G401 (cell line): Measurements from ENCODE around the gene B3GLCT. TPM values are rescaled to one million over a fixed set of nuclear protein-coding genes. Genes with fewer than 3 reads are reported as not detected.
"Not testable (repeated sequence)": the region's sequence is repeated elsewhere in the genome, so short reads cannot be mapped to it uniquely, and the experiment has no call there.

ENCODE experiments used
- DNase-seq: peaks from one replicate; pipeline ENCODE4 v3.0.0-alpha.2; 2015; ENCODE audit warnings: low spot score
- in situ Hi-C: cut with HindIII; loops from 2 replicates; pipeline ENCODE4 v1.10.0; 2016; ENCODE audit warnings: low sequenced_read_pairs, mixed read lengths
- total RNA-seq: library from RNA; depleted of rRNA; stranded (reverse); fragments of >200 nt; shearing (Covaris generic); gene quantifications from 2 replicates; pipeline ENCODE4 v1.2.3, GENCODE V29; 2014

Gene B3GLCT
- total RNA-seq, 1 experiment from 2014 or later: 10.9 TPM

DNA sequence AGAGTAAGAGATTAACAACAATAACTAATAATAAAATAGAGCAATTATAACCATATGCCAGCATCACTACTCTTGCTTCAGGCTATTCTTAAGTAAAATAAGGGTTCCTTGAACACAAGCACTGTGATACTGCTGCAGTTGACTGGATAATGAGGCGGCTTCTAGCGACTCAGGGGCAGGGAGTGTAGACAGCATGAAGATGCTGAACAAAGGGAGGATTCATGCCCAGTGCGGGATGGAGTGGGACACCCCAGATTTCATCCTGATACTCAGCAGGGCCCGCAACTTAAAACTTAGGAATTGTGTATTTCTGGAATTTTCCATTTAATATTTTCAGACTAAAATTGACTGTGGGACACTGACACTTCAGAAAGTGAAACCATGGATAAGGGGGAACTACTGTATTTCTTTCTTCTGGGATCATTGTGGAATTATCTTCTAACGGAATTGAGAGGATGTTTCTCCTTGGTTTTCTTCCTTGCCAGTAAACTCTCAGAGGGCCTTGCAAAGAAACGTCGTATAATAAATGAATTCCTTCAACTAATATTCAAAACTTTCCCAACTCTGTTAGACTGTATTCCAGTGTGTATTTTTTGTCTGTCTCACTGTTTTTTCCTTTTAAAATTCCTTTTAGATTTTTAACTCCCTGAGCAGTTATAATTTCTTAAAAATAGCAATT lies 127.5 kb downstream of the B3GLCT start:
- in situ Hi-C loops: no loop called here
- no peak for DNase-seq

DNA sequence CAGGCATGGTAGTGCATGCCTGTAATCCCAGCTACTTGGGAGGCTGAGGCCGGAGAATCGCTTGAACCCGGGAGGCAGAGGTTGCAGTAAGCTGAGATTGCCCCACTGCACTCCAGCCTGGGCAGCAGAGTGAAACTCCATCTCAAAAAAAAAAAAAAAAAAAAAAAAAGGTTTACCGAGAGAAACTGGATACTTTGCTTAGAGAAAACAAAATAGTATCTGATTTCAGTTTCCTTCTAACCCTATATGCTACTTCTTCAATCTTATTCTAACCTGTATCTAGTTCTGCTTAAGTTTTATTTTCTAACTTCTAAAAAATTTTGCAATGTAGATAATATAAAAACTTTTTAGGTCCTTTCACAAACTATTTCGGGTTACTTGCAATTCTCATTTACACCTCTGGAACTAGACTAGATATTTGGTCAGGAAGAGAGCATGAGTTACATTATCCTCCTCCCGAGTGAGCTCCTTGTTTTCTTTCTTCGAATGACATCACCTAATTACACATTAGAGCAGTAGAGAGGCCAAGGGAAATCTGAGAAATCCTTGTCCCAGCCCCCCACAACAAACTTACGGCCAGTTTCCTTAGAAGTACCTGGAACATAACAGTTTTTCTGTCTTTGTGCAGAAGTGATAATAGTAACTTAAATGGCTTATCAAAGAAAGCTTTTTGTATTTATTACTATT lies 128.9 kb downstream of the B3GLCT start:
- in situ Hi-C loops: no loop called here
- no peak for DNase-seq

DNA sequence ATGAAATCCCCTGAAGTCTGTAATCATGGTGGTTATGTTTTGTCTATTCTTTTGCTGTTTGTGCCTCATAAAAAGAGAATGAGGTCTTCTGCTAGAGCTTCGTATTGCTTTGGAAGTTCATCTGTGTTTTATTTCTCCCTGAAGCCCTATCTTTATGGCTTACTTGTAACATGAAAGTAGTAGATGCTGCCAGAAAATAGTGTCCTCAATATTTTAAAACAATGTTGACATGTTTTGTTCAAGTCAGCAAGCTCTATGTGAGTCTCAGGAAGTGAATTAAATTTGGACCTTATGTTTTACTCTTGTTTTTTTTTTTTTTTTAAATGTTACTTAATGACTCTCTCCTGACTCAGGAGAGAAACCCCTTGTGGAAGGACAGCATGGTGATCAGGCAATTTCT lies 130.5 kb downstream of the B3GLCT start:
- DNase-seq: no peak
- in situ Hi-C loops: no loop called here

DNA sequence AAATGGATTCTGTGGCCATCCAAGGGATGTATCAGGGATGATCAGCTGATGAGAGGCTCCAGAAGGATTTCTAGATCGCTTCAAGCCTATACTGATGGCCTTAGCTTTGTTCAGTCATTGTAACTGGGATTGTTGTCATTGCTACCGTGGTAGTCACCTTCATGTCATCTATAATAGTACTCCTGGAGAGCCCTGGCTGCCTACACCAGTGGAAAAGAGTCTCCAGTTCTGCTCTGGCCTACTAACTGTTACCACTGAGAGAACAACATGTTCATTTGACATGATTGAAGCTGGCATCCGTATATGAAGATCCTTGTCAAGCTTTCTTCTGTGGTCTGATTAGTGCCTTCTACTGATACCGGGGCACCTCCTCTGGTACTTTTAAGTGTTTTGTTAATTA lies 131.3 kb downstream of the B3GLCT start:
- in situ Hi-C loops: no loop called here
- no peak for DNase-seq

DNA sequence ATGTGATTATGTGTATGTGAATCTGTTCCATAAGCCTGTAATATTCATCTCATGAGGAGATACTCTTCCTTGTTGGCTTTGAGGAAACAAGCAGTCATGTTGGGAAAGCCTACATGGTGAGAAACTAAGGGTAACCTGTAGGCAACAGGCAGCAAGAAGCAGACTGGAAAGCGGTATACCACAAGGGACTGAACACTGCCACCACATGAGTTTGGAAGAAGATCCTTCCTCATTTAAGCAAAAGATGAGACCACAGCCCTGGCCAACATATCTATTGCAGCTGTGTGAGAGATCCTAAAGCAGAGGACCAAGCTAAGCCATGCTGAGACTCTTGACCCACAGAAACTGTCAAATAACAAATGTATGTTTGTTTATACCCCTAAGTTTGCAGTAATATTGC lies 134.8 kb downstream of the B3GLCT start:
- in situ Hi-C loops: no loop called here
- DNase-seq: no peak

DNA sequence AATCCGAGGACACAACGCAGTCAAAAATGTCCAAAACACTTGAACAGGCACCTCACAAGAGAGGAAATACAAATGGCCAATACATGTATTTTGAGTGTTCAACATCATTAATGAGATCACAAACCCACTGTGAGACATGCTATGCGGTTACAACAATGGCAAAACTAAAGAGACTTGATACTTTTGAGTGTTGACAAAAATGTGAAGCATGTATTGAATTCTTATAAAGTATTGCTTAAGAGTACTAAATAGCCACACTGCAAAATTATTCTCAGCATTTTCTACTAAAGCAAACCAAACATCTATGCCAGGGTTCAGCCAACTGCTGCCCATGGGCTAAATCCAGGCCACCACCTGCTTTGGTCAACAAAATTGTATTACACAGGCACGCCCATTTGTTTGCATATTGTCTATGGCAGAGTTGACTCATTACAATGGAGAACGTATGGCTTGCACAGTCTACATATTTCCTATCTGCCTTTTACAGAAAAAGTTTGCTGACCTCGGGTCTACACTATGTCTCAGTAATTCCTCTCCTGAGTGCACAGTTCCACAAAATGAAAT lies 135.3 kb downstream of the B3GLCT start:
- in situ Hi-C loops: no loop called here

DNA sequence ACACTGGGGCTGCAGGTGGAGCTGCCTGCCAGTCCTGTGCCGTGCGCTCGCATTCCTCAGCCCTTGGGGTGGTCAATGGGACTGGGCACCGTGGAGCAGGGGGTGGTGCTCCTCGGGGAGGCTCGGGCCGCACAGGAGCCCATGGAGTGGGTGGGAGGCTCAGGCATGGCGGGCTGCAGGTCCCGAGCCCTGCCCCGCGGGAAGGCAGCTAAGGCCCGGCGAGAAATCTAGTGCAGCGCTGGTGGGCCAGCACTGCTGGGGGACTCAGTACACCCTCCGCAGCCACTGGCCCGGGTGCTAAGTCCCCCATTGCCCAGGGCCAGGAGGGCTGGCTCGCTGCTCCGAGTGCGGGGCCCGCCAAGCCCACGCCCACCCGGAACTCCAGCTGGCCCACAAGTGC lies 139.8 kb downstream of the B3GLCT start:
- in situ Hi-C loops: not testable (repeated sequence)

More for the DNA sequence above, 135.3 kb downstream of the B3GLCT start:
- DNase-seq: no peak

DNA sequence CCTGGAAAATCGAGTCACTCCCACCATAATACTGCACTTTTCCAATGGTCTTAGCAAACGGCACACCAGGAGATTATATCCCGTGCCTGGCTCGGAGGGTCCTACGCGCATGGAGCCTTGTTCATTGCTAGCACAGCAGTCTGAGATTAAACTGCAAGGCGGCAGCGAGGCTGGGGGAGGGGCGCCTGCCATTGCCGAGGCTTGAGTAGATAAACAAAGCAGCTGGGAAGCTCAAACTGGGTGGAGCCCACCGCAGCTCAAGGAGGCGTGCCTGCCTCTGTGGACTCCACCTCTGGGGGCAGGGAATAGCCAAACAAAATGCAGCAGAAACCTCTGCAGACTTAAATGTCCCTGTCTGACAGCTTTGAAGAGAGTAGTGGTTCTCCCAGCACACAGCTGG lies 141.1 kb downstream of the B3GLCT start:
- in situ Hi-C loops: not testable (repeated sequence)

More for the DNA sequence above, 139.8 kb downstream of the B3GLCT start:
- not testable (repeated sequence) for DNase-seq

DNA sequence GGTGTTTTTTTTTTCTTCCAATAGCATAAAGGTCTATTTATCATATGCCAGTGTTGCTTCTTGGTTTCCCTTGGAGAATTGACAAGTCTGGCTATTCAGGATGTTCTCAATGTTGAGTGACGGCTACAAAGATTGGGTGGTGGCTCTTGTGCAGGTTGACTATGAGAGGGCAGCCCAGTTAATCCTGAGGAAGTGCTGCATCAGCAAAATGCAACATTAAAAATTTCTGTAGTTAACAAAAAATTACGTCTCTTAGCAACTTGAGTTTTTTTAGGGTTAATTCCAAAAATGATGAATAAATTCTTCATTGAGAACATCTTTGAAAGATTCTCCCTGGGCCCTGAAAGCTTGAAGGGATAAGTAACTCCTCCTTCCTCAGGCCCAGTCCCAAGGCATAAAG lies 147.1 kb downstream of the B3GLCT start:
- in situ Hi-C loops: no loop called here
- no peak for DNase-seq

More for the DNA sequence above, 141.1 kb downstream of the B3GLCT start:
- not testable (repeated sequence) for DNase-seq

DNA sequence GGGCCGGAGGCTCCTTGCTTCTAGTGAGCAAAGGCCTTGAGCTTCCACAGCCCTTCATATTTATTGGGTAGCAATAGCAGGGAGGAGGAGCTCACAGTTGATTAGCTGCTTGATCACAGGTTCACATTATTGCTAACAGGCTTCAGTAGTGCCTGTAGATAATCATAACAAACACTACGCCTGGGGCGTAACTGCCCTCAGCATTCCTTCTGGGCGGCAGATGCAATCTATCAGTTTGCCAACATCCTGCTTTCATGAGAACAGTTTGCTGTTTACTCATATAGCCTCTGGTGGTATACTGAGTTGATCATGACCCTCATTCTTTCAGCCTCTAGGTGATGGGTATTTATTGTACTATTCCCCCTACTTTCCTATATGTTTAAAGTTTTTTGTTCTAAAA lies 149.4 kb downstream of the B3GLCT start:
- no peak for DNase-seq
- in situ Hi-C loops: no loop called here

DNA sequence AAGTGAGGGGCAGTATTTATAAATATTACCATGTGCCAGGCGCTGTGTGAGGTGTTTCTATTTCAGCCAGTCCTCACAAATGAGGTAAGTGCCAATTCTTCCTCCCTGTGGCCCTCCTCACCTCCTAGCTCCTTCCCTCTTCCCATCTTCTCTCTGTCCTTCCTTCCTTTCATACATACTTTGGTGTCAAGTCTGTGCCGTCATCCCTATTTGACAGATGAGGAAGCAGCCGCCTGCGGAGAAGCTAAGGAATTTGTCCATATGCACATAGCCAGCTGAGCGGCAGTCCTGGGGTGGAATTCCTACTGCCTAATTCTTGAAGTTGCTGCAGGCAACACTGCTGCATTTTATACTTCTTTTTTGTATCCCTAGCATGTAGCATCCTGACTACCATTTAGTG lies 150.8 kb downstream of the B3GLCT start:
- DNase-seq: no peak
- in situ Hi-C loops: no loop called here

DNA sequence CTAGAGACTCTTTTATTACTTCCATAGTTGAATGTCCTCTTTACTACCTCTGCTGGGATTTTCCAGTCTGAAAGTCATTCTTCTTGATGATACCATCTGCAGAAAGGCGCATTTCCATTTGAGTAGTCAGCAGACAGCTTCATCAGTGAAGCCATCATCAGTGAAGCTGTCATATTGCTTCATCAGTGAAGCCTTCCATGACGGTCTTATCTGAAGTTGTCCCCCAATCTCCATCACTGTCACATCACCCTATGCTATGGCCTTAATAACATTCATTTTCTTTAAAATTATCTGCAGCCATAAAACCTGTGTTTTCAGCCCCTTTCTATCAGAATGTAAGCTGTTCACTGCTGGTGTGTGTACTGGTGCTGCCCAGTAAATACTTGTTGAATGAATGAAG lies 151.6 kb downstream of the B3GLCT start:
- in situ Hi-C loops: no loop called here
- no peak for DNase-seq

DNA sequence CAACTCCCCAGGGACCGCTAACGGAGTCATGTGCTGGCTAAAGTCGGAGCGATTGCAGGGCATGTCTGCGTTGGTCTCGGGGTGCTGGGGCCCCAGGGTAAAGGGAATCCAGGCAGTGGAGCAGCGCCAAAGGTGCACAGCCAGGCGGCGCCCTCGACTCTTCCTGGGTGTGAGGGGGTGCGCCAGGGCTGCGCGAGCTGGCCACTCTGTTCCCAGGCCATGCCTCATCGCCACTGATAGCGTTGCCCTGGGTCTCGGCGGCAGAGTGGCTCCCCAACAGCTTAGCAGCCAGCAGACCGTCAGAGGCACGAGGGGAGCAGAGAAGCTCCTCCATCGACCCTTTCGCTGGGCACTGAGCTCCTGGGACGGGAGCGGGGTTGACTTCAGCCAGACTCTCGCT lies 152.7 kb downstream of the B3GLCT start:
- in situ Hi-C loops: no loop called here
- no peak for DNase-seq

DNA sequence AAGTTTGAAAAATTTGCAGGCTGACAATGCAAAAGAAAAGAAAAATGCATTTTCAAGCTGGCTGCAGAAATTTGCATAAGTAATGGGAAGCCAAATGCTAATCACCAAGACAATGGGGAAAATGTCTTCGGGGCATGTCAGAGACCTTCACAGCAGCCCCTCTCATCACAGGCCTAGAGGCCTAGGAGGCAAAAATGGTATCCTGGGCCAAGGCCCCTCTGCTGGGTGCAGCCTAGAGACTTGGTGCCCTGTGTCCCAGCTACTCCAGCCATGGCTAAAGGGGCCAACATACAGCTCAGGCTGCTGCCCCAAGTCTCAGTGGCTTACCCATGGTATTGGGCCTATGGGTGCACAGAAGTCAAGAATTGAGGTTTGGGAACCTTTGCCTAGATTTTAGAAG lies 155.2 kb downstream of the B3GLCT start:
- in situ Hi-C loops: no loop called here
- DNase-seq: no peak

DNA sequence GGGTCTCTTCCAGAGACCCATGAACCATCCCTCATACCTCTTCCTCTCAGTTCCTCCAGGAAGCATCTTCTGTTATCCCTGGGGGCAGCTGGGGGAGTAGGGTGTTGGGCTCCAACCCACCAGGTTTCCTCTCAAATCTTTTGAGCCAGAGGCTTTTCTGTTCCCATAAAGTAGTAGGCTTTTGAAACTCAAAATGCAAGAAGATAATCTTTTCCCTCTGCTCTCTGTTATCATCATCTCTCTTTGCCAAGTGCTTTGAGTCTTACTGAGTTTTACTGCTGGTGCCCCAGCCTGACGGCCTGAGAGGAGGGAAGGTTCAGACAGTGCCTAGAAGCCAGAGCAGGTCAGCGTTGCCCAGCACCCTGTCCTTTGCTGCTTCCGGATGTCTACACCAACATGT lies 157.2 kb downstream of the B3GLCT start:
- in situ Hi-C loops: no loop called here
- DNase-seq: no peak

DNA sequence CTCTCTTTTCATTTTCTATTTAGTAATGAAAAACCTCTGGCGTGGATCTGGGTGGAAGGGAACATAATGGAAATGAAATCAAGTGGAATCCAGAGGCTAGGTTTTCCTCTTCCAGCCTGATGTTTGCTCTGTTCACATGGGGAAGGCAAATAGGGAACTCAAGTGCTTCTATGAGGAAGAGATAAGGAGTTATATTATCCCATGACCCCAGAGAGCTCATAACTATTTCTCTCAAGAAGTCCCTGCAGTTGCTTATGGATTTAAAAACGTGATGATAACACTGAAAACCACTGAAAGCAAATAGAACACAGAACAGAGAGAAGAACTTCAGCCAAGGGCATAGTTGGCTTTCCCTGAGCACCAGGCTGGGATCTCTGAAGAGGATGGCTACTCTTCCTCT lies 157.8 kb downstream of the B3GLCT start:
- in situ Hi-C loops: no loop called here

DNA sequence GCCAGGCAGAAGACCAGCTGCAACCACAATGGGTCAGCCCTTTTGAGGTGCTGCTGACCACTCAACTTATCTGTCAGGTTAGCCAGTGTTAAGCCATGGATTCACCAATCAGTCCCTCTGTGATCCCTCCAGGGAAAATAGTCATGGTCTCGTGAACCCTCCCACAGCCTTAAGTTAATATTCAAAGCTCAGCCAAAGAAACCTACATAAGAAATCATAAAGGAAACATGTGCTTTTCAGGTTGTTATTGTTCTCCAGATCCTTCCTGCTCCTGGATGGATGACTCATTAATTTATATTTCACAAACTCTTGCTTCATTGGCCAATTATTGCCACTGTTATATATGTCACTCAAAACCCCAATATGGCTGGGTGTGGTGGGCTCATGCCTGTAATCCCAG lies 161.9 kb downstream of the B3GLCT start:
- no peak for DNase-seq
- in situ Hi-C loops: no loop called here

More for the DNA sequence above, 157.8 kb downstream of the B3GLCT start:
- DNase-seq: no peak

DNA sequence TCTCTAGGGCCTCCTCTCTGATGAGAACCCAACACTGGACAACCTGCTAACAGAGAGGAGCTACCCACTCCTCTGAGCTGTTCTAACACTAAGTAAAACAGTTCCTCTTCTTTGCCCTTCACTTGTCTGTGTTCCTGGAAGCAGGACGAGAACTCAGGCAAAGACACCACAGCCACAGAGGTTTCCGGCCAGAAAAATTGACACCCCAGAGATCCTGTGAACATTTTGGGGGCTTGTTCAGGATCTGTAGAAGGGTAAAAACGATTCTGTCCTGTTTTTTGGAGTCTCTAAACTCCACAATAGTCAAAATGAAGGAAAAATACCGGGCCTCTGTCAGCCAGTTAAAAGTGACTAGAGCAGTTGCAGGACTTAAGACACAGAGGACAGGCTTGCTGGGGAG lies 165.9 kb downstream of the B3GLCT start:
- in situ Hi-C loops: no loop called here
- no peak for DNase-seq

DNA sequence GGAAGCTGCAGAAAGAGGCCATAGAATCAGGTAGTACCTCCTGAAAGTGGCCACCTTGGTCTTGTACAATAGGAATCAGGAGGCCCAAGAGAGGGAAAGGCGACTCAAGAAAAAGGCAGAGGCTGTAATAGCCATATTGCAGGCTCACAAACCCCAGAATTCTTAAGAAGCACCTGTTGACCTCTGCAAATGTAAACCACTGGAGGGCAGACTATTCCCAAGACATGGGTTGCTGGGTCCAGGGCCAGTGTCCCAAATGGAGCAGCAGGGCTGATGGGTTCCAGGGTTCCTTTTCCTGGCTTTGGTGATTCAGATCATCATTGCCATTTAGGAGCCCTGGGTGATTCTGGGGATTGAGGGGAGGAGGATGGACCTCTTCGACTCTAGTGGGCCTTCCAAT lies 167.6 kb downstream of the B3GLCT start:
- in situ Hi-C loops: no loop called here
- no peak for DNase-seq

DNA sequence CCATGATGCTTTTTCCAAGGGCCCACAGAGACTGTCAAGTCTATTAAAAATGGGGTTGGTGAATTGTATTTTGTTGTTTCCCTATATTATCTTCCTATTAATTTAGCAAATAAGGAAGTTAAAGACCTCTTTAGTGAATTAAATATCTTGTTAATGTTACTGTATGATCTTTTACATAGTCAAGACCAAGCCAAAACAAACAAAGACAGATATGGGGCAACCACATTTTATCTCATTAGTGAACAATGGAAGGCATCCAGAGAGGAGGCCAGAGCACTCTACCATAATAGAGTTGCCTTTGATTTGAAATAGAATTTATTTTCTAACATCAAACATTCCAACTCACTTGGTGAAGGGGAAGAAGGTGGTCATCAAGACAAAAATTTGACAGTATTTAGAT lies 169.4 kb downstream of the B3GLCT start:
- in situ Hi-C loops: no loop called here
- DNase-seq: no peak

DNA sequence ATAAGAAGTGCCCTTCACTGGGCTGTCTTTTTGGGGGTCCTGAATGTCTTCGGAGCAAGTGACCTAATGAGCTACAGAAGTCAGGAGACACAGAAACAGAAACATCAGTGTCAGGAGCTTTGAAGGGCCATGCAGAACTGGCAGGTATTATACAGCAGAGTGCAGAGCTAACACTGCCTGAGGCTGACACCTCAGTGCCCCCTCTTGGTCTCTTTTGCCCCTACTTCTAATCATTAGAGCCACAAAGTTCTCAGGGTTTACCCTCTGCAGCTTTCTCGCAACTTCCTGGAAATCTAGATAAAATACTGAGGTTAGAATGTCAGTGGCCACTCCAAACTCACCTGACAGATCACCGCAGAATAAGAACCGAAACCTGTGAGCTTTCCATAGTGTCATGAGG lies 172.7 kb downstream of the B3GLCT start:
- in situ Hi-C loops: no loop called here
- no peak for DNase-seq
